ENCODE results near the gene ADSS2.

Gene ADSS2

GRCh38 chr1:244362476-244362875 lies 89.2 kb downstream of the ADSS2 start:
- no peak for DNase-seq

GRCh38 chr1:244361764-244362473 lies 89.8 kb downstream of the ADSS2 start:
- no peak for DNase-seq

Measured in activated CD4-positive, alpha-beta T cell treated with anti-CD3 and anti-CD28 coated beads for 1 hour (primary cell).